Right cardiac atrium (tissue), 5 donors: ENCODE results near the gene TSC2. TPM values are rescaled to one million over a fixed set of nuclear protein-coding genes. Genes with fewer than 3 reads are reported as not detected.
"Not testable (repeated sequence)": the region's sequence is repeated elsewhere in the genome, so short reads cannot be mapped to it uniquely, and the experiment has no call there.

Source experiments
- ATAC-seq, 2 donors: fragments of 200-7000 bp; cut with Tn5 transposase; one replicate each; pipeline versions ENCODE4 v1.8.0 to v1.9.1; 2020; ENCODE audit warnings: moderate library complexity in 2 of 2, mild to moderate bottlenecking in 1 of 2
- DNase-seq, 3 donors: peaks; one replicate each; pipeline ENCODE4 v3.0.0-alpha.2; 2020
- H3K27ac ChIP-seq: one replicate; pipeline ENCODE4 v1.5.1; 2013; ENCODE audit warnings: mild to moderate bottlenecking, low read length, control low read depth, moderate library complexity
- H3K27me3 ChIP-seq: one replicate; pipeline ENCODE4 v1.6.1; 2013; ENCODE audit not compliant: control insufficient read depth, insufficient read depth
- H3K4me1 ChIP-seq: one replicate; pipeline ENCODE4 v1.6.1; 2013; ENCODE audit warnings: low read length; ENCODE audit not compliant: control insufficient read depth, insufficient read depth
- H3K4me3 ChIP-seq: one replicate; pipeline ENCODE4 v1.5.1; 2013; ENCODE audit warnings: low read length, control low read depth
- H3K9me3 ChIP-seq: one replicate; pipeline ENCODE4 v1.6.1; 2013; ENCODE audit warnings: low read length; ENCODE audit not compliant: control insufficient read depth
- WGBS: extraction: QIAGEN DNeasy Blood & Tissue Kit; methylation state at CpG from one replicate; pipeline ENCODE4 v1.1.7; 2013; 5-methylcytosine and 5-hydroxymethylcytosine counted together
- intact Hi-C, 4 donors: fragments of 100-400 bp; cut with DNase I; formaldehyde crosslinking; loops; one replicate each; pipeline versions ENCODE4 v1.11.0 to v1.14.0; 2022 to 2023
- polyA plus RNA-seq: library from polyadenylated mRNA; stranded (reverse); fragments of 200-250 nt; gene quantifications from one replicate; pipeline ENCODE4 v1.2.3, GENCODE V29; 2013
- total RNA-seq, 4 donors: library from RNA; stranded (reverse); fragmentation: NEBNext Ultra II Directional; extraction: Animal tissue kit (Norgen Biotek cat#: 25700); gene quantifications; one replicate each; pipeline ENCODE4 v1.2.1, GENCODE V29; 2021
- donor health status: healthy with polysubstance abuse.
- donor health status: DM: no; HTN: yes; CAD: no.
- donor health status: DM: no; HTN: no; CAD: no.
- donor health status: DM: no; HTN: yes; CAD: no; lungs with severe emphysema.
- donor health status: DM: yes; HTN: yes; CAD: no.

Gene TSC2
- total and polyA plus RNA-seq, 5 donors: 34.7 to 72.4 (median 68.1) TPM

DNA sequence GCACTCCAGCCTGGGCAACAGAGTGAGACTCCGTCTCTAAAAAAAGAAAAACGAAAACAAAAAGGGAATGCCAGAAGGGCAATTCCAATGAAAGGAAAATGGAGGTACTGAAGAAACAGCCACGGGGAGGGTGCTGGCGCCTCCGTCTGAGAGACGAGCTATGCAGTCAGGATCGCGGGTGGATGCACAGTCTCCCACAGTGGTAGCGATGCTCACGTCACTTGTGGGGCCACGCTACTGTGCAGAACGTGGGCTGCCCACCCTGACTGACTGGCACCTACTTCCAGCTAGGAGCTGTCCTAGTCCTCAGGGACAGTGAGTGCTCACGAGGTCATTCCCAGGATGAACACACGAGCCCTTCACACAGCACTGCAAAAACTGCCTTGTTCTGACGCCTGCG is 53.8 kb downstream of the TSC2 start:
- H3K27me3 ChIP-seq, DNase-seq, H3K4me3 ChIP-seq, ATAC-seq, H3K9me3 ChIP-seq, H3K27ac ChIP-seq, H3K4me1 ChIP-seq, intact Hi-C loops: not testable (repeated sequence)
- WGBS: 87% methylated on average over 14 of the region's 16 CpGs

DNA sequence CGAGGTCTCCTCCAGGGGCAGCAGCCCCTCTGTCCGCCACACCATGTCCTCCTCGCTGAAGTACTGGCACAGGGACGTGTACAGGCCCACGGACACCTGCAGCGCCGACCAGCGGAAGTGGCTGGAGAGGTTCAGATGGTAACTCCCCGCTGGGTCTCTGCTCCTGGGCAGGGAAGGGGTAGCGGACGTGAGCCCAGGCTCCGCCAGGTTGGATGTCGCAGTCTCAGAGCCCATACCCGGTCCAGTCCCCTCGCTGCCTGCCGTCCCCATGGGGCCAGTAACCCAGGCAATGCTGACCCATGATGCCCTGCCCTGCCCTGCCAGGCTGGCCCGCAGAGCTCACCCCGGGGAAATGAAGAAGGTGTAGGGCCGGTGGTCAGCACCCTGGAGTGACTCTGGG is 54.7 kb downstream of the TSC2 start:
- 96% methylated on average over 19 of the region's 19 CpGs for WGBS

DNA sequence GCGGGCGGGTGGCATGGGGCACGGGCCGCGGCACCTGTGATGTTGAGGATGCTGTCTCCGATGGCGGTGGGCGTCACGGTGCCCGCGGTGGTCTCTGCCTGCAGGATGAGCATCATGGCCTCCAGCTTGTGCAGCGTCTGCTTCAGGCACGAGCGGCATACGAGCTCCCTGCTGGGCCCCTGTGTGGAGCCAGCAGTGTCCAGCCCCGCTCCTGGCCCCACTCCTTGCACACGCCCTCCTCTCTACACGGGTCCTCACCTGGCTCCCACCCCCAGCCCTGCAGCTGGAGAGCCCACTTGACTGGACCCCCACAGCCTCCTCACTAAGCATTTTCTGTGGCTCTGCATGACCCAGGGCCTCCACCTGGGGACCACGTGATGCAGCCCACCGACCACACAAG is 56.7 kb downstream of the TSC2 start:
- WGBS: 88% methylated on average over 18 of the region's 20 CpGs
- ATAC-seq: peak; percentile 53 to 64
- intact Hi-C loops, H3K4me3 ChIP-seq, H3K4me1 ChIP-seq, H3K27me3 ChIP-seq, H3K9me3 ChIP-seq, DNase-seq, H3K27ac ChIP-seq: not testable (repeated sequence)

More for the DNA sequence above, 54.7 kb downstream of the TSC2 start:
- DNase-seq: peak in 1 of 3 donors; percentile 61
- no peak for ATAC-seq
- intact Hi-C loops: no loop called here
- no peaks in the 10 kb centered on the region for H3K9me3 ChIP-seq
- H3K4me3 ChIP-seq: no peak overlapping the region
- no peaks in the 10 kb centered on the region for H3K27me3 ChIP-seq
- no peak overlapping the region for H3K27ac ChIP-seq
- H3K4me1 ChIP-seq: no peaks in the 10 kb centered on the region

DNA sequence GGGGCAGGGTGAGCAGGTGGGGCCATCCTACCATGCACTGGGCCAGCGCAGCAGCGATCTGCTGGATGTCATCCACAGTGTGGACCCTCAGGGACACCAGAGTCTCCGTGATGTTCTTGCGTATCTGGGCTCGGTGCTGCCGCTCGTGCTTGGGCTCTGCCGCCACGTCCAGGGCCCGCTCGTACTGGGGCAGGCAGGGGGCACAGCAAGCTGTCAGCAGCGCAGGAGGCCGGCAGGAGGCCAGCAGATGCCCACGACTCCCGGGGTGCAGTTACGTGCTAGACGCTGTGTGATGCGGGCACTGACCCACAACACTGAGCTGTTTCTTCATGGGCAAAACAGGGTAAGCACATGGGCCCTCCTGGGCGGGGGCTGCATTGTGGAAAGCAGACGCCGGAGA is 57.5 kb downstream of the TSC2 start:
- H3K4me3 ChIP-seq, intact Hi-C loops, H3K9me3 ChIP-seq, ATAC-seq, H3K27ac ChIP-seq, H3K4me1 ChIP-seq, H3K27me3 ChIP-seq, DNase-seq: not testable (repeated sequence)
- 92% methylated on average over 21 of the region's 21 CpGs for WGBS

DNA sequence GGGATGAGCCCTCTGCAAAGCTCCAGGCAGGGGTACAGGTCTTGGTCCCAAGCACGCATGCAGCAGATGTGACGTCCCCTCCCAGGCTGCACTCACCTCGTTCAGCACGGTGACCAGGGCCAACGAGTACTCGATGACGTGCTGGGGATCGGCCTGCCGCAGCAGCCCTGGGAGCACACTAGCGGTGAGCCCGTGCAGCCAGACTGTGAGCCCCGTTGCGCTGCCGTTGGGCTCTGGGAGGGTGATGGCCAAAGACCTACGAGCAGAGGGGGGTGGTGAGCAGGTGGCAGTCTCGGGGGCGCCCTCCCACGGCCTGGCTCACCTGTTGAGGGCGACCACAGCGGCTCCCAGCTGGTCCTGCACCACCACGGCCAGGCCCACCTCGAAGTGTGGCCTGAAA is 58.0 kb downstream of the TSC2 start:
- H3K27ac ChIP-seq: not testable (repeated sequence)
- WGBS: 87% methylated on average over 21 of the region's 22 CpGs

DNA sequence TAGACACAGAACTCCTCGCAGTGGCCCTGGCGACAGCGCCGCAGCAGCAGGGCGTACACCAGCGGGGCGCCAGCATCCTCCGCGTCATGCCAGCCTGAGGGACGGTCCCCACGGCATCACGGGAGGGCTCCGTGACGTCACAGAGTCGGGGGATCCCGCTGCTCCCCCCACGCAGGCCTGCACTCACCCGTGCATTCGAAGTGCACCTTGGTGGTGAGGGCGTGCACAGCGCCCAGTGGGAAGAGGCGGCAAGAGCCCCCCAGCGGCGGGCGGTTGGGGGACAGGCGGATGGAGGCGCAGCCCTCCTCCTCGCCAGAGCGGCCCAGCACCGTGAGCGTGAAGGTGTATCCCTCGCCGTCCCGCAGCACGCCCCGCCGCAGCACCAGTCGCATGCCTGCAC is 58.4 kb downstream of the TSC2 start:
- H3K4me1 ChIP-seq, H3K27me3 ChIP-seq, ATAC-seq, H3K27ac ChIP-seq, H3K9me3 ChIP-seq, intact Hi-C loops, H3K4me3 ChIP-seq: not testable (repeated sequence)
- 94% methylated on average over 38 of the region's 38 CpGs for WGBS
- DNase-seq: peak in 2 of 3 donors; percentile 10 to 45

More for the DNA sequence above, 58.0 kb downstream of the TSC2 start:
- ATAC-seq, H3K9me3 ChIP-seq, H3K27me3 ChIP-seq, H3K4me3 ChIP-seq, DNase-seq, intact Hi-C loops, H3K4me1 ChIP-seq: not testable (repeated sequence)

DNA sequence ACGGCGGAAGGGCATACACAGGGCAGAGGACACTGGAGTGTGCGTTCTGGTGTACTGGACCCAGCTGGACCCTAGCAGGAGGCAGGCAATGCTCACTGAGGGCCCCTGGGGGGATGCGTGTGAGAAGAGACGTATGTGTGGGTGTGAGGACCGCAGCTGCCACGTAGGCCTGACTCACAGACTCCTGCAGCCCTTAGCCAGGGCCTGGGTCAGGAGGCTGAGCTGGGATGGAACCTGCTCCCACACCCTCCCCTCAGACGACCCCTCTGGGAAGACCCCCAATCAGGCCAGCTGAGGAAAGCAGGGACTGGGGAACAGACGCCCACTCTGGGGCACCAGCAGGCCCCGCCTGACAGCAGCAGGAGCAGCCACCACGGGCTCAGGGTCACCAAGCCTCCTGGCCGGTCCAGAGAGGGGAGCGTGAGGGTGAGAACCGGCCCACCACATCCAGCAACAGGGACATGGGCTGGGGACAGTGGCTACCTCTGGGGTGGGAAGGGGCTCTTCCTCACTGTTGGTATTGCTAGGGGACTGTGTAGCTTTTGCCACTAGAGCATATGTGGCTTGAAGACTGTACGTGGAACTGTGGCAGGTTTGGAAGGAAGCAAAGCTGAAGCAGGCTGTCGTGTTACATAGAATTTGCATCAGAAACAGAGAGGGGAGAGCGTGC is 59.5 kb downstream of the TSC2 start:
- H3K27ac ChIP-seq, H3K4me1 ChIP-seq, H3K4me3 ChIP-seq, intact Hi-C loops, H3K9me3 ChIP-seq, H3K27me3 ChIP-seq: not testable (repeated sequence)
- DNase-seq (peak in 2 of 3 donors; percentile 20 to 46), ATAC-seq (peak in 1 of 2 donors; percentile 20)
- 80% methylated on average over 17 of the region's 17 CpGs for WGBS

DNA sequence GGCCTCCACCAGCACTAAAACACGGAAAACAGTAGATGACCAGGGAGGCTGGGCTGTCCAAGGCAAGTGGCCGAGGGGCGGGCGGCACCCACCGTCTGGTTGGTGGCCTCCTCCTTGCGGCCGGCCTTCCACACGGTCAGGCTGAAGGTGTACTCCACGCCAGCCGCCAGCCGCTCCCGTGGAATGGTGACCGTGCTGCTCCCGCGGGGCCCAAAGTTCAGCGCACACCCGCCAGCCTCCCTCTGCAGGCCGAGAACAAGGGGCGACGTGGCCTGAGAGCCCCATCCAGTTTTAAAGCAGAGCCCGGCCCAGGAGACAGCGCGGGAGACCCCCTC is 60.0 kb downstream of the TSC2 start:
- H3K9me3 ChIP-seq, H3K4me1 ChIP-seq, H3K27me3 ChIP-seq, H3K27ac ChIP-seq, intact Hi-C loops, DNase-seq, H3K4me3 ChIP-seq: not testable (repeated sequence)
- 94% methylated on average over 23 of the region's 23 CpGs for WGBS
- ATAC-seq: peak in 1 of 2 donors; percentile 22

DNA sequence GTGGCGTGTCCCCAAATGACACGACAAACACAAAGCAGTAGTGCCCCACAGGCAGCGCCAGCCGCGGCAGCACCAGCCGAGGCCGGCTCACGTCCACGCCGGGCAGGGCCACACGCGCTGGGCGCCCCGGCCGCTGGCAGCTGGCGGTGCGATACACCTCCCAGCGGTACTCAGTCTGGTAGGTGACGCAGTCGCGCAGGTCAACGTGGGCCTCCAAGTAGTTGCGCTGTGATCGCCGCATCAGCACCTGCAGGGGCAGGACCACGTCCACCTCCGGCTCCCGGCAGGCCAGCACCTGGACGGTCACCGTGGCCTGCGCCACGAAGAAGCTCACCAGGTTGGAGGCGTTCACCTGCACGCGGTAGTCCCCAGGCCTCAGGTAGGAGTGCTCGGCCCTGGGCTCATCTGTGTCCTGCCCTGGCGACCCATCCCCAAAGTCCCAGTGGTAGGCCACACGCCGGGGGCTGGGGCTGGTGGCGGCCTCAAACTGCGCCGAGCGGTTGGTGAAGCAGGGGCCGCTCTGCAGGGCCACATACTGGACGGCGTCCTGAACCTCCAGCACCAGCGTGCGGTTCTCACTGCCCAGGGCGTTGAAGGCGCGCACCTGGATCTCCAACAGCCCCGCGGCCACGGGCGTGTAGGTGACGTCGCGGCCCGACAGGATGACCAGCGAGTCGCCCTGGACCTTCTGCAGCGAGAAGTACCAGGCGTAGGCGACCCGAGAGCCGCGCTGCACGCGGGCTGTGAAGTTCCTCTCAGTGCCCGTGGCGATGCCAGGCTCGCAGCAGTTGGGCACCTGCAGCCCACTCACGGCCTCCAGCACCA is 60.9 kb downstream of the TSC2 start:
- H3K4me3 ChIP-seq, H3K4me1 ChIP-seq, H3K9me3 ChIP-seq, intact Hi-C loops, H3K27me3 ChIP-seq, H3K27ac ChIP-seq: not testable (repeated sequence)
- 98% methylated on average over 73 of the region's 73 CpGs for WGBS
- ATAC-seq: peak; percentile 5 to 21
- peak in 2 of 3 donors; percentile 11 to 59 for DNase-seq

DNA sequence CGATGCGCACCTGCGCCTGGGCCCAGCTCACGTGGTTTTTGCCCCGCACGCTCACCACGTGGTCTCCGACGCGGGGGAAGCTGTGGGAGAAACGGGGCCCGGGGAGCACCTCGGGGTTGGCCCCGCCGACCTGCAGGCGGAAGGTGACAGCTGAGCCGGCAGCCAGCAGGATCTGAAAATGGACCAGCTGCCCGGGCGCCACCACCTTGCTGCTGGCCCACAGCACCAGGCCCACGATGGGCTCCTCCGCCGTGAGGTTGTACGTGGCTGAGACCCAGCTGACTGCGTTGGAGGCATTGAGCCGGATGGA is 61.4 kb downstream of the TSC2 start:
- H3K27me3 ChIP-seq, H3K4me3 ChIP-seq, intact Hi-C loops, H3K27ac ChIP-seq, ATAC-seq, H3K9me3 ChIP-seq, H3K4me1 ChIP-seq: not testable (repeated sequence)
- DNase-seq: peak in 2 of 3 donors; percentile 8 to 56
- 93% methylated on average over 25 of the region's 25 CpGs for WGBS

DNA sequence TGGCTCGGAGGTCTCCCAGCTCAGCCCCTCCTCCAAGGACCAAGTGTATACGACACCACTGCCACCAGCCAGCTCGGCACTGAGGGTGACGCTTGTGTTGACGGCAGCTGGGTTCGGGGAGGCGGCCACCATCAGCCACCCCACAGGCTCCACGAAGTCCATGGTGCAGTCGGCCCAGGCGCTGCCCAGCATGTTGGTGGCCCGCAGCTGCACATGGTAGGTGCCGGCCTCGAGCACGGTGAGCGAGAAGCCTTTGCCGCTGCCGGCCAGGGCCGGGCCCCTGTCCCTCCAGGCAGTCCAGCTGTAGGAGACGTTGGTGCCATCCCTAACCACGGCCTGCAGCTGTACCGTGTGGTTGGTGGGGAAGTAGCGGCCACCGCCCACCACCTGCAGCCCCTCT is 62.1 kb downstream of the TSC2 start:
- H3K27ac ChIP-seq, H3K4me1 ChIP-seq, H3K9me3 ChIP-seq, H3K4me3 ChIP-seq, intact Hi-C loops, DNase-seq, H3K27me3 ChIP-seq: not testable (repeated sequence)
- peak in 1 of 2 donors; percentile 35 for ATAC-seq
- WGBS: 90% methylated on average over 23 of the region's 23 CpGs
